Hepatic stellate cell (primary cell): ENCODE data around the gene ACTR10.

Experiments used
- DNase-seq: peaks from one replicate; pipeline ENCODE4 v3.0.0; 2011; ENCODE audit warnings: low spot score

Gene ACTR10

DNA sequence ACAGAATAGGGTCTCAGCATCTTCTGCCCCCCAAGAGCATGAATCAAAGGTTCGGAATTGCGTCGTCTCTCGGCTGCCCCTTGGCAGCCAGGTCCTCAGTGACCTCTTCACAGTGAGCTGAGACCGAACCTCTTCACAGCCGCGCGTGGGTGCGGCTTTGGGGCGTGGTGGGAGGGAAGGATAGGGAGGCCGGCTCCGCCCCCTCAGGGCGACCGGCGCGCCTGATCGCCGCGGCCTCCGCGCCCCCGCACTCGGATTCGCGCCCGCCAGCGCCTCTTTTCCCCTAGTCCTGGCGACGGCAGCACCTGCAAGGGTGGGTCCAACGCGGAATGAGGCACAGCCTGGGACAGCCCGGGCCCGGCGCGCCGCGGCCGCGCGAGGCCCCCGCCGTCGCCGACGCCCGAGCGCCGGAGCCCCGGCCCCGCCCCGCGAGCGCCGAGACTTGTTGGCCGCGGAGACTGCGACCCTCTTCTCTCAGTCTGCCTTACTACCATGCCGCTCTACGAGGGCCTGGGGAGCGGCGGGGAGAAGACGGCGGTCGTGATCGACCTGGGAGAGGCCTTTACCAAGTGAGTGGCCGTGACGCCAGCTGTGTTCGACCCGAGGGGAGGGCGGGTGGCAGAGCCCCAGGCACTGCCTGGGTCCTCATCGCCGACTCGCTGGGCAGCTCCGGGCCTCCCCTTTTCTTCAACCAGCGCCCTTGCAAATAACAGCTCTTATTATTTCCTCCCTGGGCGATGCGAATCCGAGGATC, at the start of gene ACTR10:
Gene ACTR10, plus strand, starts transcription at position 424 of the 754 bp plus-strand sequence. Its CDS starts 69 bp downstream, at position 493.
- peak; percentile 81 for DNase-seq

DNA sequence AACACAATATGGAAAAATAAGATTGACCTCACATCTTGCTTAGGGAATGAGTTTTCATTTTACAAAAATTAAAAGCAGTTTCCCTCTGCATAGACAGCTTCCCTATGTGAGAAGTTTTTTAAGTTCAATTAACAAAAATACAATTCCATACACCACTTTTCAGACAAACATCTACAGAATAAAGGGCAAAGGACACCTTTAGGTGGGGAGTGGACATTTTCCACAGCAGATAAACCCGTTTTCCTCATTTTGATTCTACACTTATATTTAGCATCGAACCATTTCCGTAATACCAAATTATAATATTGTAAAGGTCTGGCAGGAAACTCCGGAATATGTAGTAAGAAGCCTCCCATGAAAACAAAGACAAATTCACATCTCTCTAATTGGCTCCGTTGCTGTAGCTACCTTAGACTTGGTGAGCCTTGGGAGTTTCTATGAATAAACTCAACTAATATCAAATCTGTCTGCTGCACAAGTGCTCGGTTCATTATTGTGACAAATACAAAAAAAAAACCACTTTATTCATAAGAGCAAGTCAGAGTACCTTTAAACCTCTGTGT, 49.6 kb upstream of the ACTR10 start:
- DNase-seq: no peak

DNA sequence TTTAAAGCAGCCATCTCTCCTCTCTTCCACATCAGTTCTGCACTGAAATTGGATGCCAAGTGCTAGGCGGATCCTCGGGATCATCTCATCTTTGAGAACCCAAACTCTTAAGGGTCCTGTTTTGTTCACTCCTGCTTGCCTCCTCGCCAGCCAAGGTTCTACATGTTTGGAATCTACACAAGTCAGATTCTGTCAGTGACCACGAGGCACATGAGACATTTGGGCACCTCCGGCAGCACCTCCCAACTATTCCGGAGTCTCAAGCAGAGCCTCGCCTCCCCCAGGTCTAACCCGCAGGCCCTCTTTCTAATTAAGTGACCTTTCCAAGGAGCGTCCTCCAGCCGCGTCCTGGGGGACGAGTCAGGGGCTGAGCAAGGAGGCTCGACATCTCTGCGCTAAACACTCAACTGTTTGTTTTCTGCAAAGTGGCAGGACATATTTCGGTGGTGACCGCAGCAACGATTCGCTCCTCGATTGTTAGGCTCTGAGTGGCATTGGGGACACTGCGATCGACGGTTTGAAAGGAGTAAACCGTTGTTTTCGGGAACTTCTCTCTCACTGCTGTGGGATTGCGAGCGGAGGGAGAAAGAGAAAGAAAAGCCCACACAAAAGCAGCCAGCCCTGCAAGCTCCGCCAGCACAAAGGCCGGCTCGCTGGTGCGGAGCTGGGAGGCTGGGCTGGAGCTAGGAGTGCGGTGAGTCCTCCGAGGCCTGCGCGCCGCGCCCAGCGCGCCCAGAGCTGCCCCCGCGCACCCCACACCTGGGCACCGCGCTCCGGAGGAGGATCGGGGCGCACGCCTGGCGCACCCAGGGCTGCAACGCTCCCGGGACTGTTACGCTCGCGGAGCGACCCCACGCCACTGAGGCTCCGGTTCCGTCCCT, 48.6 kb upstream of the ACTR10 start:
- peak; percentile 36 for DNase-seq

DNA sequence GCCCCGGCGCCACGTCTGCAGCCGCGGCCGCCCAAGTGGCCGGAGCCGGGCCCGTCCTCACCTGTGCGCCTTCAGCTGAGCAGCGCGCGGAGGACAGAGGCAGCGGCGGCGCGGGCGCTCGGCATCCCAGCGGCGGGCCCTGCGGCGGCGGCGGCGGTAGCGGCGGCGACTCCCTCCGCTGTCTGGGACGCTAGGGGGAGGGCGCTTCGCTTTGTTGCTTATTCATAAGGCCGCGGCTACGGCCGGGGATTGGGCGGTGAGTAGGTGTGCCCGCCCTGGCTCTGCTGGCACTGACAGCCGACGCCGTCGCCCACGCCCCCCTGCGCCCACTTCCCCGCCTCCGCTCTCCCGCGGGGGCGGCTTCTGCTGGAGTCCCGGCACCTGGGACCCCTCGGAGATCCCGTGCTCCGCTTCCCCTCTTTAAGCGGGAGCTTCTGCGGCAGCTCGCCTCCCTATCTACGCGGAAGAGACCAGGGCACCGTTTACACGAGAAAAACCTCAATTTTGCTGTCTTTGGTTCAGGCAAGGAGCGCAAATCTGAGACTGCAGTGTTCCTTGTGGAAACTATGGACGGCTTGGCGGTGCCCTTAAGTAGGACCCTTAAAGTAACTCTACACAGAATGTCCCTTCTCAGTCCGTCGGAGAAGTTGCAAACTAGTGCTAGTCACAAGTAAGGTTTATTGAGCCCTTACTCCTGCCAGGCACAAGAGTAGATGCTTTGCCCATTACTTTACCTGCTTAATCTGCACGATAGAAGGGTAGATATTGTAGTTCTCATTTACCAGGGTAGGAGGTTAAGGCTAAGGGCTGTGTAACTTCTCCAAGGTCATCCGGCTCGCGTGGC, 47.7 kb upstream of the ACTR10 start, which contains the start of gene ARMH4:
Gene ARMH4, minus strand, starts transcription at position 200 of the 844 bp plus-strand sequence. CDS start 12,855 bp downstream, outside the sequence.
- DNase-seq: peak; percentile 77

GRCh38 chr14:58160561-58160960, 39.4 kb upstream of the ACTR10 start:
- DNase-seq: no peak

DNA sequence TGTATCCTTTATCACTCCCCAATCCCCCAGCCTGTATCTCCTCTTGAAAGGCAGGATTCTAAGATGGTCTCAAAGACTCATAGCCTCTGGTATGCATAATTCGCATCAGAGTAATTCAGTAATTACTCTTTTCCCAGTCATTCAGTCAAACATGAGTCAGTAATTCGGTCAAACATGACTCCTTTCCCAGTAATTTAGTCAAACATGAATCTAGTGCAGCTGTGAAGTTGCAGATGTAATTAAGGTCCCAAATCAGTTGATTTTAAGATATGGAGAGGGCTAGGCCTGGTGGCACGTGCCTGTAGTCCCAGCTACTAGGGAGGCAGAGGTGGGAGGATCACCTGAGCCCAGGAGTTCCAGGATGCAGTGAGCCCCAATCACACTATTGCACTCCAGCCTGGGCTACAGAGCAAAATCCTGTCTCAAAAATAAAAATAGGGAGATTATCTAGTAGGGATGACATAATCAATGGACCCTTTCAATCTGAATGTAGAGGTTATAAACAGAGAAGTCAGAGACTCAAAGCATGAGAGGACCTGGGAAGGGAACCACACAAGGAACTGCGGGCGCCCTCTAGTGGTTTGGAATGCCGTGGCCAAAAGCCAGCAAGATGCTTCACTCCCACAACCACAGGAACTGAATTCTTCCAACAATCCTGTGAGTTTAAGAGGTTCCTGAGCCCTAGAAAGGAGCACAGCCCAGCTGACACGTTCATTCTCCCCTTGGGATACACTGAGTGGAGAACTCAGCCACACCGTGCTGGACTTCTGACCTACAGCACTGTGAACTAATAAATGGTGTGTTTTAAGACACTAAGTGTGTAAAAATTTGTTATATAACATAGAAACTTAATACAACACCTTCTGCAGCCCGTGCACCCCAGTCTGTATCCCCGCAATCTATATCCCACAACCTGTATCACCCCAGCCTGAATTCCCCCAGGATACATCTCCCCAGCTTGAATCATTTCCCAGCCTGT, 33.7 kb upstream of the ACTR10 start:
- peak; percentile 74 for DNase-seq

DNA sequence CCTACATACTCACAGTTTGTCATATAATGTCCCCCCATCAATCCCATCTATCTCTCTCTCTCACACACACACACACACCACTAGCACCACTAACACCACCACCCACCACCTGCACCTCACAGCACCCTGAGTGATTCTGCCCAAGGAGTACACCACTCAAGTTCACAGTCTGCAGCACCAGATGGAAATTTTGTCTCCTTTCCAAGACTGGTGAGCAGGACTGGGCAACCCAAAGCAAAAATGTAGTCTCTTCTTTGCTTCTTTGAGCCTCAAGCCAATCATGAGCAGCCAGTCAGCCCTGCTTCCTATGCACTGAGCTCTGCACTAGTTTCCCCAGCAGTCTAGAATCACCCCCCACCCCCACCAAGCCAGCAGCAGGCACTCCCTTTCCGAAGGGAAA, 32.9 kb upstream of the ACTR10 start:
- DNase-seq: no peak

- DNase-seq: no peak
These were observed 32.1 kb upstream of the ACTR10 start for GRCh38 chr14:58167891-58168290.

- peak; percentile 90 for DNase-seq
These were observed 28.9 kb upstream of the ACTR10 start for GRCh38 chr14:58171090-58171489.

DNA sequence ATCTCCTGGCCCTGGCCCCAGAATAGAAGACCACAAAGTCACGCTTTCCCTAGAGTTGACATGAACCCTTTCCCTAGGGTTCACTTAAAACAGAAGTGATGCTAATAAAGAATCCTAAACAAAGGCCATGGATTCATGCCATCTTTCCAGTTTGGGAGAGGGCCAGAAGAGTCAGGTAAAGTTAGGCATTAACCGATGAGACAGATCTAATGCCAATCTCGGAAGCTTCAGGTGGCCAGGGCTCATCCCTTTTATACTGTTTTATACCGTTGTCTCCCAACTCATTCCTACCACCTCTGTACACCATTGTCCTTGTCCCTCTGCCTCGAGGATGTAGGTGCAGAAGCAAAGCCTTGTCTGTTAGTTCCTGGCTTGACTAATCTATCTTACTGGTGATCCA, 22.8 kb upstream of the ACTR10 start:
- no peak for DNase-seq

DNA sequence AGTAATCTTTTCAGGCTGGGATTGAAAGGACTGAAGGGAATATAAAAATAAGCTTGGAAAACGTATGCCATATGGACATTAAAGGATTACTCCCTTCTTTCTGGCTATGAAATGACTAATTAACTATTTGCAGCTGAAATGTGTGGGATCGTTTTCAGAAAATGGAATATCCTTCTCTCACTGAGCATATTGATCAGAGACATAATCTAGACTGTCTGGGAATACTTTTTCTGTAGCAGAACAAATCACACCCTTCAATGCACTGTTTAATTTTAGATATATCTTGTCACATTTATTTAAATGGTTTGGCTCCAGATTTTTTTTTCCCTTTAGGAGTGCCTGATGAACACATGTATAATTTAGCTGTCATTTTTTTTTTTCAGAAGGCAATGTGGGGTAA, 10.8 kb upstream of the ACTR10 start:
- DNase-seq: no peak

GRCh38 chr14:58191763-58192601, 8.0 kb upstream of the ACTR10 start:
- DNase-seq: no peak

DNA sequence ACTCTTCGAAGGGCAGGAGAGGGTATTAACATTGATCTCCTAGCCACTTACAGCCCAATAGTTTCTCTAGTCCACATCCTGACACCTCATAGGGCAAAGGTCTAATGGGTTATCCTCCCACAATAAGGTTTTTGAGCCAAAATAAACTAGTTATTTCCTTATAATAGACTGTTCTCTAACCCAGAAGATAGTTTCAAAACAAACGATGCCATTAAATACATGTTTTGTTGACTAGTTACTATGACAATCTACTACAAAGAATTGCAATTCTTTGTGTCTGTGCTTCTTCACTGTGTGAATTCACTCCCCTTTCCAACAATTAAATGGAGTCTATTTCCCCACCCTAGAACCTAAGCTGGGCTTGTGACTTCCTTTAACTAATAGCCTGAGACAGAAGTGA, 6.4 kb upstream of the ACTR10 start:
- no peak for DNase-seq

DNA sequence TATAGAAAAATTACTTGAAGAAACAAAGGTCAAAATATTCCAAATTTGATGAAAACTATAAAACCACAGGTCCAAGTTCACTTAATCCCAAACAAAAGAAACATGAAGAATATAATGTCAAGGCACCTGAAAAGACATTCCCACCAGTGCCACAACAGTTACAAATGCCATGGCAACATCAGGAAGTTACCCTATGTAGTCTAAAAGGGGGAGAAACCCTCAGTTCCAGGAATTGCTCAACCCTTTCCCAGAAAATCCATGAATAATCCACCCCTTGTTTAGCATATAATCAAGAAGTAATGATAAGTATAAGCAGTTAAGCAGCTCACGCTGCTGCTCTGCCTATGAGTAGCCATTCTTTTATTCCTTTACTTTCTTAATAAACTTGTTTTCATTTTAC, 3.8 kb upstream of the ACTR10 start:
- DNase-seq: no peak

DNA sequence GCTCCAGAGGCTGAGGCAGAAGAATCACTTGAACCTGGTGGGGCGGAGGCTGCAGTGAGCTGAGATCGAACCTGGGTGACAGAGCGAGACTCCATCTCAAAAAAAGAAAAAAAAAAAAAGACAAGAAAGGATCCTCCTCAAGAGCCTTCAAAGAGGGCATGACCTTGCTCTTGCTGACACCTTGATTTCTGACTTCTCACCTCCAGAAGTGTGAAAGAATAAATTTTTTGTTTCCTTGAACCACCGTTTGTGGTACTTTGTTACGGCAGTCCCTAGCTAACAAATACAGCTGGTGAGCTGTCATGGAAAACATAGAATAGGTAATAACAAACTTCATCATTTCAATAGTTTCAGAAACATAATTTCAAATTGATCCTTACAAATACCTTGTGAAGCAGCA, 1.9 kb upstream of the ACTR10 start:
- DNase-seq: no peak

DNA sequence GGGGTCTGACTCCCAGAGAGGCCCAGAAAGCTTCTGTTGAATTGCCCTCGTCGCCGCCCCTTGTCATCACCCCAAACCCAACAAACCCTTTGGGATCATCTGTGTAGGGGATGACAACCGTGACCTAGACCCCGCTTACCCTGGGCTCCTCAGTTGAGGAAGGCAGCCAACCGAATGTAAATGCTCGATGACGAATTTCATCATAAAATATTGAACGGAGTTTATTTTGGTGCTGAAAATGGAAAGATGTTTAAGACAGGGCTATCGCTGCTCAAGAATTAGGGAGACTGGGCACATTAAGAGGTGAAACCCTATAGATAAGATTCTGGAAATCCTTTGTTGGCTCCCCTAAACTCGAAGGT, 512 bp downstream of the ACTR10 start:
- DNase-seq: no peak

DNA sequence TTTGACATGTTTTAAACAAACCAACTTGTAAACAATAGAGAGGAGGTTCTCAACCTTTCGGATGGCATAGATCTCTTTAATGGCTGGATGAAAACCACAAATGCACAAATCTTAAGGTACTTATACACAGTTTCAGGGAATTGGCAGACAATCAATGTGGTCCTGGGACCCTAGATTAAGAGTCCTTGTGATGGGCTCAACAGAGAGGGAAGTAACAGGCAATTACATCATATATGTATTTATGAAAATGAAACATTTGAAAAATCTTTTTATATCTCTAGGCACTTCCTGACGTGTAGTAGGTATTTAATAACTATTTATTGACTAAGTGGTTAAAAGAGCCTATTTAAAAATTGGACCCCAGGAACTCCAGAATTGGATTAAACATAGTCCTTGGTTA, 897 bp downstream of the ACTR10 start:
- DNase-seq: no peak

GRCh38 chr14:58213176-58213575, 13.2 kb downstream of the ACTR10 start:
- no peak for DNase-seq

- DNase-seq: no peak
These were observed 15.4 kb downstream of the ACTR10 start for GRCh38 chr14:58215191-58215914.
